Esophagus squamous epithelium (tissue), 5 donors: ENCODE data around the gene DMRTB1. TPM values are rescaled to one million over a fixed set of nuclear protein-coding genes. Genes with fewer than 3 reads are reported as not detected.

Experiments
- DNase-seq: peaks from one replicate; lab custom pipeline; 2025; lab: John Stamatoyannopoulos, UW
- H3K27ac ChIP-seq, 4 donors: fragments of 200-600 bp; sonication (generic); one replicate each; pipeline ENCODE4 v1.5.1; 2016 to 2019; ENCODE audit warnings: mild to moderate bottlenecking in 1 of 4
- H3K27me3 ChIP-seq, 4 donors: fragments of 200-600 bp; sonication (generic); 1 replicate in 3 of 4; 2 replicates in 1 of 4; pipeline versions ENCODE4 v1.5.1 to v1.6.0; 2017 to 2021; ENCODE audit warnings: antibody characterized with exemption in 1 of 4
- H3K36me3 ChIP-seq, 3 donors: fragments of 200-600 bp; sonication (generic); one replicate each; pipeline ENCODE4 v1.5.1; 2016 to 2019
- H3K4me1 ChIP-seq, 3 donors: fragments of 200-600 bp; sonication (generic); one replicate each; pipeline ENCODE4 v1.5.1; 2017 to 2019
- H3K4me3 ChIP-seq, 4 donors: fragments of 200-600 bp; sonication (generic); 1 replicate in 3 of 4; 2 replicates in 1 of 4; pipeline ENCODE4 v1.5.1; 2016 to 2019; ENCODE audit warnings: mild to moderate bottlenecking in 2 of 4, moderate library complexity in 1 of 4
- H3K9me3 ChIP-seq, 3 donors: fragments of 200-600 bp; sonication (generic); one replicate each; pipeline ENCODE4 v1.5.1; 2016 to 2019
- CTCF ChIP-seq, 6 experiments: fragments of 450-650 bp in 4 of 6; fragments of 200-600 bp in 2 of 6; sonication (generic) in 2 of 6; IDR thresholded peaks; one replicate each; pipeline ENCODE4 v1.5.1; 2016 to 2019; ENCODE audit warnings: antibody characterized with exemption in 6 of 6, mild to moderate bottlenecking in 4 of 6, moderate library complexity in 4 of 6
- POLR2A ChIP-seq, 4 donors: fragments of 450-650 bp; IDR thresholded peaks; one replicate each; pipeline ENCODE4 v1.6.1; 2017; ENCODE audit warnings: antibody characterized with exemption in 4 of 4, mild to moderate bottlenecking in 4 of 4, moderate library complexity in 3 of 4
- WGBS, 2 donors: methylation state at CpG; one replicate each; pipeline ENCODE4 v1.1.5; 2018; 5-methylcytosine and 5-hydroxymethylcytosine counted together
- intact Hi-C: fragments of 100-400 bp; cut with DNase I; formaldehyde crosslinking; loops from one replicate; pipeline ENCODE4 v1.15.0; 2022
- total RNA-seq, 4 donors: library from RNA; depleted of rRNA; stranded (reverse); fragments of >200 nt; gene quantifications; one replicate each; pipeline ENCODE4 v1.1.0, GENCODE V29; 2016
- donor health status: DM: yes; HTN: yes; CAD: no.

The DMRTB1 gene
- total RNA-seq, 4 donors from 2014 or later: not detected

GRCh38 chr1:53514436-53514835 is 55.2 kb downstream of the DMRTB1 start:
- TF ChIP-seq POLR2A (IDR thresholded peaks at IDR 0.05) (no peak), CTCF (IDR thresholded peaks at IDR 0.05) (no peak)
- intact Hi-C loops: no loop called here

GRCh38 chr1:53516181-53516580 is 57.0 kb downstream of the DMRTB1 start:
- TF ChIP-seq POLR2A (IDR thresholded peaks at IDR 0.05) (no peak), CTCF (IDR thresholded peaks at IDR 0.05) (no peak)
- H3K27ac ChIP-seq: no peak overlapping the region
- H3K9me3 ChIP-seq: no peaks in the 10 kb centered on the region
- intact Hi-C loops: no loop called here
- peaks cover 0 to 26% (median 0%) of the 10 kb centered on the region in 3 donors for H3K4me1 ChIP-seq
- no peaks in the 10 kb centered on the region for H3K36me3 ChIP-seq
- 90 to 92% methylated on average over 3 to 4 of the region's 7 CpGs for whole genome bisulfite sequencing, 2 donors
- H3K27me3 ChIP-seq: no peaks in the 10 kb centered on the region
- DNase-seq: no peak
- H3K4me3 ChIP-seq: no peak overlapping the region

More at GRCh38 chr1:53514436-53514835, 55.2 kb downstream of the DMRTB1 start:
- Histone ChIP-seq H3K4me3 (no peak overlapping the region), H3K4me1 (peaks cover 0 to 27% (median 0%) of the 10 kb centered on the region in 3 donors), H3K9me3 (no peaks in the 10 kb centered on the region), H3K27ac (no peak overlapping the region), H3K36me3 (no peaks in the 10 kb centered on the region), H3K27me3 (no peaks in the 10 kb centered on the region)
- no peak for DNase-seq
- 94 to 100% methylated on average over 1 to 8 of the region's 10 CpGs for WGBS, 2 donors

Other genes with a start within 250 kb of the DMRTB1 start
- gene CZIB, start 238.8 kb upstream of the DMRTB1 start, total RNA-seq: 10 to 100 TPM; 18.7 to 42.9 (median 26.0) TPM
- 10 to 100 TPM; 27.6 to 52.7 (median 41.8) TPM for gene MAGOH, start 220.9 kb upstream of the DMRTB1 start, total RNA-seq
- 10 to 100 TPM; 15.3 to 39.6 (median 18.8) TPM for gene LRP8, start 131.3 kb upstream of the DMRTB1 start, total RNA-seq